ENCODE results near the gene SNAPC5. TPM values are rescaled to one million over a fixed set of nuclear protein-coding genes. Genes with fewer than 3 reads are reported as not detected.

The SNAPC5 gene
- total and polyA plus RNA-seq, 10 of the 15 experiments (the other 5 are each of a cell fraction or from before 2014, with no cell fraction given): 14.4 to 53.5 (median 36.9) TPM

DNA sequence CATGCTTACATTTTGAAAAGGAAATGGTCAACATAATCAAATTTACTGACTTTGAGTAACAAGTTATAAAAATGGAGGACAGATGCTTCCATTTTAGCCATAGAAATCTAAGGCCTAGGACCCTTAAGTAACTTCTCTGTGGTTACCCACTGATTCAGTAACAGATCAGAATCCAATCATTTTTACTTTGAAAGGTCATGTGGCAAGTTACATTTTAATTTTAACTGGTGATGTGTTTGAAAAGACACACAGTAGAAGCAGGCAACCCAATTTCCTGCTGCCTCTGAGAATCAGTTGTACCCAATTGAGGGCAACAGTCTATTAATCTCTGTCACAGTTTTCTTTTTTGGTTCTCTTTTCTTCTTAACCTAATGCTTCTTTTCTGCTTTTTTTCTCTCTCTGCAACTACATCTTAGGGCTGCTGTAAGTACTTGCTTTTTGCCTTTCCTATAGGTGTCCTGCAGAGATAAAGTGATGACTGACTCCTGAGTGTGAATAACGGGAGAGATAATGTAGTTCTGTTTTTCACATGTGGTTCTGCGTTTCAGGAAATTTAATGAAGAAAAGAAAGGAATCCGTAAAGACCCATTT lies 10.8 kb upstream of the SNAPC5 start (continued):
- TF ChIP-seq NFXL1 (IDR thresholded peaks at IDR 0.05; ENCODE audit: borderline replicate concordance) (no peak), STAT1 (conservative IDR thresholded peaks at IDR 0.05) (no peak)

DNA sequence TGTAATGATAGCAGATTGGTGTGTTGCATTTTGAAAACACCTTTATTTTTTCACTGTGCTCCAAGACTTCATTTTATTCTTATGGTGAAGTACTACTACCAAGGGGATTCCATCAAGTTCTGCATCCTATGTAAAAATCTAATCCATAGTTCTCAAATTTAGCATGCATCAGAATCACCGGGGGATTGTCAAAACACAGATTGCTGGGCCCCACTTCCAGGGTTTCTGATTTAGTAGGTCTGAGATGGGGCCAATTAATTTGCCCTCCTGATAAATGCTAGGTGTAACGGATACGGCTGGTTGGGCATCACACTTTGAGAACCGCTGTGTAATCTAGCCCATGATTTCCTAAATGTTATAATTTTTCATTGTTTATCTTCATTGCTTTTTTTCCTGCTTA lies 8.3 kb upstream of the SNAPC5 start:
- FAIRE-seq (no peak), ATAC-seq (no peak), DNase-seq (ENCODE audit: low read depth, low spot score) (no peak)
- H3K4me2 ChIP-seq (ENCODE audit: control insufficient read depth, insufficient read depth): peak overlapping the region; percentile 36
- CTCF ChIA-PET: interaction anchor here (1.5 kb wide), 1 partner anchor 33 kb away, joined by 3 read pairs; no protein-coding TSS in a partner anchor
- intact Hi-C loops (cut with micrococcal nuclease; ENCODE audit: unreplicated experiment) (no loop called here), in situ Hi-C loops (cut with MboI) (no loop called here)
- H2AFZ ChIP-seq (ENCODE audit: control insufficient read depth, low read depth, low read length): peak overlapping the region; percentile 95
- POLR2A ChIA-PET: interaction anchor here (0.6 to 2.3 kb wide), 6 partner anchors 9 to 211 kb away, joined by 4 to 9 read pairs (median 5); partner anchors contain the start of gene SNAPC5
- H3K27ac ChIP-seq (ENCODE audit: control insufficient read depth, insufficient read depth): peak overlapping the region; percentile 97
- peaks cover 2 to 21% of the 10 kb centered on the region in 2 experiments; a peak in 3 of 4 replicates for H3K36me3 ChIP-seq (ENCODE audit: control insufficient read depth in 2 of 2, insufficient read depth in 2 of 2, low read length in 1 of 2)
- BruUV-seq (replicated peaks): no TSS peak
- peak overlapping the region; percentile 99 for H3K4me3 ChIP-seq
- TF ChIP-seq SIX5 (IDR thresholded peaks at IDR 0.05; ENCODE audit: low read depth, low read length, severe bottlenecking) (no peak), SUPT20H (IDR thresholded peaks at IDR 0.05; ENCODE audit: borderline replicate concordance, control insufficient read depth, low read depth, low read length) (no peak), JUNB (IDR thresholded peaks at IDR 0.05) (no peak), SUZ12 (IDR thresholded peaks at IDR 0.05; ENCODE audit: unreplicated experiment) (no peak), EGR1 (IDR thresholded peaks at IDR 0.05; ENCODE audit: borderline replicate concordance in 1 of 2, low read depth in 2 of 2, low read length in 2 of 2) (no peak), ASH2L (IDR thresholded peaks at IDR 0.05; ENCODE audit: borderline replicate concordance, low read depth) (no peak), TCF7 (IDR thresholded peaks at IDR 0.05; ENCODE audit: borderline replicate concordance) (no peak), CREB1 (IDR thresholded peaks at IDR 0.05; ENCODE audit: low read depth) (no peak), POU2F2 (IDR thresholded peaks at IDR 0.05; ENCODE audit: borderline replicate concordance, low read depth, low read length) (no peak), SREBF1 (IDR thresholded peaks at IDR 0.05; ENCODE audit: low read length) (no peak), SPI1 (IDR thresholded peaks at IDR 0.05; ENCODE audit: borderline replicate concordance, insufficient read depth, low read depth, low read length) (no peak)
- TF ChIP-seq, protein P1, sequence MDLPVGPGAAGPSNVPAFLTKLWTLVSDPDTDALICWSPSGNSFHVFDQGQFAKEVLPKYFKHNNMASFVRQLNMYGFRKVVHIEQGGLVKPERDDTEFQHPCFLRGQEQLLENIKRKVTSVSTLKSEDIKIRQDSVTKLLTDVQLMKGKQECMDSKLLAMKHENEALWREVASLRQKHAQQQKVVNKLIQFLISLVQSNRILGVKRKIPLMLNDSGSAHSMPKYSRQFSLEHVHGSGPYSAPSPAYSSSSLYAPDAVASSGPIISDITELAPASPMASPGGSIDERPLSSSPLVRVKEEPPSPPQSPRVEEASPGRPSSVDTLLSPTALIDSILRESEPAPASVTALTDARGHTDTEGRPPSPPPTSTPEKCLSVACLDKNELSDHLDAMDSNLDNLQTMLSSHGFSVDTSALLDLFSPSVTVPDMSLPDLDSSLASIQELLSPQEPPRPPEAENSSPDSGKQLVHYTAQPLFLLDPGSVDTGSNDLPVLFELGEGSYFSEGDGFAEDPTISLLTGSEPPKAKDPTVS (IDR thresholded peaks at IDR 0.05; ENCODE audit: low read depth, low read length): no peak
- TF ChIP-seq, protein P2, sequence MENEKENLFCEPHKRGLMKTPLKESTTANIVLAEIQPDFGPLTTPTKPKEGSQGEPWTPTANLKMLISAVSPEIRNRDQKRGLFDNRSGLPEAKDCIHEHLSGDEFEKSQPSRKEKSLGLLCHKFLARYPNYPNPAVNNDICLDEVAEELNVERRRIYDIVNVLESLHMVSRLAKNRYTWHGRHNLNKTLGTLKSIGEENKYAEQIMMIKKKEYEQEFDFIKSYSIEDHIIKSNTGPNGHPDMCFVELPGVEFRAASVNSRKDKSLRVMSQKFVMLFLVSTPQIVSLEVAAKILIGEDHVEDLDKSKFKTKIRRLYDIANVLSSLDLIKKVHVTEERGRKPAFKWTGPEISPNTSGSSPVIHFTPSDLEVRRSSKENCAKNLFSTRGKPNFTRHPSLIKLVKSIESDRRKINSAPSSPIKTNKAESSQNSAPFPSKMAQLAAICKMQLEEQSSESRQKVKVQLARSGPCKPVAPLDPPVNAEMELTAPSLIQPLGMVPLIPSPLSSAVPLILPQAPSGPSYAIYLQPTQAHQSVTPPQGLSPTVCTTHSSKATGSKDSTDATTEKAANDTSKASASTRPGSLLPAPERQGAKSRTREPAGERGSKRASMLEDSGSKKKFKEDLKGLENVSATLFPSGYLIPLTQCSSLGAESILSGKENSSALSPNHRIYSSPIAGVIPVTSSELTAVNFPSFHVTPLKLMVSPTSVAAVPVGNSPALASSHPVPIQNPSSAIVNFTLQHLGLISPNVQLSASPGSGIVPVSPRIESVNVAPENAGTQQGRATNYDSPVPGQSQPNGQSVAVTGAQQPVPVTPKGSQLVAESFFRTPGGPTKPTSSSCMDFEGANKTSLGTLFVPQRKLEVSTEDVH (IDR thresholded peaks at IDR 0.05; ENCODE audit: low read depth, partially characterized antibody): no peak
- TF ChIP-seq, protein P3, sequence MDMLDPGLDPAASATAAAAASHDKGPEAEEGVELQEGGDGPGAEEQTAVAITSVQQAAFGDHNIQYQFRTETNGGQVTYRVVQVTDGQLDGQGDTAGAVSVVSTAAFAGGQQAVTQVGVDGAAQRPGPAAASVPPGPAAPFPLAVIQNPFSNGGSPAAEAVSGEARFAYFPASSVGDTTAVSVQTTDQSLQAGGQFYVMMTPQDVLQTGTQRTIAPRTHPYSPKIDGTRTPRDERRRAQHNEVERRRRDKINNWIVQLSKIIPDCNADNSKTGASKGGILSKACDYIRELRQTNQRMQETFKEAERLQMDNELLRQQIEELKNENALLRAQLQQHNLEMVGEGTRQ (IDR thresholded peaks at IDR 0.05; ENCODE audit: borderline replicate concordance, low read depth, low read length): no peak
- no peaks in the 10 kb centered on the region for H3K4me1 ChIP-seq (ENCODE audit: control insufficient read depth, insufficient read depth, low read length)
- H3K79me2 ChIP-seq (ENCODE audit: control insufficient read depth, insufficient read depth, low read length): peaks cover 74% of the 10 kb centered on the region
- H4K20me1 ChIP-seq (ENCODE audit: control insufficient read depth, insufficient read depth): no peaks in the 10 kb centered on the region
- SMC1A ChIA-PET (ENCODE audit: uncharacterized antibody, unreplicated experiment): interaction anchor here (0.7 to 1.1 kb wide), 2 partner anchors 61 to 81 kb away, joined by 3 read pairs; no protein-coding TSS in a partner anchor
- WGBS (ENCODE audit: insufficient coverage, insufficient replicate concordance, low lambda C conversion rate, missing lambda C conversion rate): under 1% methylated on average over 4 of the region's 4 CpGs
- RAD21 ChIA-PET (ENCODE audit: unreplicated experiment): interaction anchor here (1.1 to 1.5 kb wide), 3 partner anchors 106 to 120 kb away, joined by 3 to 4 read pairs (median 3); partner anchors contain the start of gene MAP2K1
- no peaks in the 10 kb centered on the region for H3K27me3 ChIP-seq (replicated peaks in 1 of 2; ENCODE audit: control insufficient read depth in 2 of 2, insufficient read depth in 2 of 2, low read length in 1 of 2)
- H3K9me3 ChIP-seq (replicated peaks; ENCODE audit: control insufficient read depth, insufficient read depth, low read length): no peaks in the 10 kb centered on the region
- H3K9ac ChIP-seq (ENCODE audit: control insufficient read depth, insufficient read depth, low read length): peak overlapping the region; percentile 97

Measured in GM12878 (cell line).